Right atrium auricular region (tissue), 2 donors: ENCODE measurements around the gene CHST15. TPM values are rescaled to one million over a fixed set of nuclear protein-coding genes. Genes with fewer than 3 reads are reported as not detected.

Experiments used
- DNase-seq: peaks from one replicate; pipeline ENCODE4 v3.0.0-alpha.2; 2019; ENCODE audit warnings: low spot score
- H3K27ac ChIP-seq, 2 donors: fragments of 200-600 bp; sonication (generic); 1 replicate in 1 of 2; 2 replicates in 1 of 2; pipeline ENCODE4 v1.5.1; 2016 to 2019
- H3K27me3 ChIP-seq, 2 donors: fragments of 200-600 bp; sonication (generic); one replicate each; pipeline versions ENCODE4 v1.5.1 to v1.6.0; 2017 to 2019
- H3K36me3 ChIP-seq: fragments of 200-600 bp; sonication (generic); one replicate; pipeline ENCODE4 v1.5.1; 2016
- H3K4me1 ChIP-seq, 2 donors: fragments of 200-600 bp; sonication (generic); one replicate each; pipeline versions ENCODE4 v1.5.1 to v1.6.0; 2017 to 2019
- H3K4me3 ChIP-seq, 2 donors: fragments of 200-600 bp; sonication (generic); 1 replicate in 1 of 2; 2 replicates in 1 of 2; pipeline ENCODE4 v1.5.1; 2017 to 2019; ENCODE audit warnings: mild to moderate bottlenecking in 1 of 2, moderate library complexity in 1 of 2
- H3K9me3 ChIP-seq, 2 donors: fragments of 200-600 bp; sonication (generic); one replicate each; pipeline ENCODE4 v1.5.1; 2019
- CTCF ChIP-seq, 2 donors: fragments of 200-600 bp; sonication (generic); IDR thresholded peaks; one replicate each; pipeline ENCODE4 v1.5.1; 2019; ENCODE audit warnings: antibody characterized with exemption in 2 of 2
- total RNA-seq, 2 donors: library from RNA; depleted of rRNA; stranded (reverse); fragments of >200 nt; gene quantifications; one replicate each; pipeline ENCODE4 v1.1.0, GENCODE V29; 2016

CHST15 gene
- total RNA-seq, 2 donors from 2014 or later = 7.0 to 14.2 TPM

- TF ChIP-seq CTCF (IDR thresholded peaks at IDR 0.05) = no peak
- H3K9me3 ChIP-seq = no peaks in the 10 kb centered on the region
- H3K27ac ChIP-seq = no peak overlapping the region
- no peaks in the 10 kb centered on the region for H3K4me1 ChIP-seq
- no peak overlapping the region for H3K4me3 ChIP-seq
- no peak for DNase-seq
- no peaks in the 10 kb centered on the region for H3K27me3 ChIP-seq
- H3K36me3 ChIP-seq = no peaks in the 10 kb centered on the region
Measured at GRCh38 chr10:124008187-124008586, 85.2 kb downstream of the CHST15 start.

GRCh38 chr10:124007773-124008145, 85.6 kb downstream of the CHST15 start:
- Histone ChIP-seq H3K36me3 (no peaks in the 10 kb centered on the region), H3K4me1 (no peaks in the 10 kb centered on the region)

GRCh38 chr10:124007102-124007772, 86.2 kb downstream of the CHST15 start:
- DNase-seq = no peak
- TF ChIP-seq CTCF (IDR thresholded peaks at IDR 0.05) = no peak
- no peaks in the 10 kb centered on the region for H3K36me3 ChIP-seq
- no peaks in the 10 kb centered on the region for H3K4me1 ChIP-seq
- H3K9me3 ChIP-seq = no peaks in the 10 kb centered on the region
- no peak overlapping the region for H3K27ac ChIP-seq
- H3K4me3 ChIP-seq = no peak overlapping the region
- H3K27me3 ChIP-seq = no peaks in the 10 kb centered on the region

More at GRCh38 chr10:124007773-124008145, 85.6 kb downstream of the CHST15 start:
- no peak overlapping the region for H3K27ac ChIP-seq
- no peaks in the 10 kb centered on the region for H3K9me3 ChIP-seq
- DNase-seq = no peak
- no peak overlapping the region for H3K4me3 ChIP-seq
- no peak for TF ChIP-seq CTCF (IDR thresholded peaks at IDR 0.05)
- H3K27me3 ChIP-seq = no peaks in the 10 kb centered on the region

GRCh38 chr10:124006526-124006925, 86.9 kb downstream of the CHST15 start:
- Histone ChIP-seq H3K27ac (no peak overlapping the region), H3K4me1 (no peaks in the 10 kb centered on the region)
- DNase-seq = no peak

GRCh38 chr10:124005991-124006392, 87.4 kb downstream of the CHST15 start:
- no peak for DNase-seq
- H3K27ac ChIP-seq = no peak overlapping the region
- H3K4me1 ChIP-seq = no peaks in the 10 kb centered on the region
- H3K27me3 ChIP-seq = no peaks in the 10 kb centered on the region
- H3K4me3 ChIP-seq = no peak overlapping the region
- TF ChIP-seq CTCF (IDR thresholded peaks at IDR 0.05) = no peak
- H3K36me3 ChIP-seq = no peaks in the 10 kb centered on the region
- no peaks in the 10 kb centered on the region for H3K9me3 ChIP-seq

More at GRCh38 chr10:124006526-124006925, 86.9 kb downstream of the CHST15 start:
- H3K36me3 ChIP-seq = no peaks in the 10 kb centered on the region
- H3K27me3 ChIP-seq = no peaks in the 10 kb centered on the region
- no peak overlapping the region for H3K4me3 ChIP-seq
- no peaks in the 10 kb centered on the region for H3K9me3 ChIP-seq
- TF ChIP-seq CTCF (IDR thresholded peaks at IDR 0.05) = no peak

- no peaks in the 10 kb centered on the region for H3K9me3 ChIP-seq
- no peaks in the 10 kb centered on the region for H3K4me1 ChIP-seq
- H3K27ac ChIP-seq = no peak overlapping the region
- no peak for DNase-seq
- H3K36me3 ChIP-seq = no peaks in the 10 kb centered on the region
- no peak for TF ChIP-seq CTCF (IDR thresholded peaks at IDR 0.05)
- no peaks in the 10 kb centered on the region for H3K27me3 ChIP-seq
- H3K4me3 ChIP-seq = no peak overlapping the region
Measured at GRCh38 chr10:124005091-124005490, 88.3 kb downstream of the CHST15 start.
